HG02840 (cell line): ENCODE measurements around the gene KRT72.

Experiments used
- ATAC-seq: cut with Tn5 transposase; IDR thresholded peaks from one replicate; pipeline ENCODE4 v1.9.1; 2021; ENCODE audit warnings: mild to moderate bottlenecking, moderate library complexity, moderate number of reproducible peaks; ENCODE audit not compliant: unreplicated experiment, low FRiP score

Gene KRT72

DNA sequence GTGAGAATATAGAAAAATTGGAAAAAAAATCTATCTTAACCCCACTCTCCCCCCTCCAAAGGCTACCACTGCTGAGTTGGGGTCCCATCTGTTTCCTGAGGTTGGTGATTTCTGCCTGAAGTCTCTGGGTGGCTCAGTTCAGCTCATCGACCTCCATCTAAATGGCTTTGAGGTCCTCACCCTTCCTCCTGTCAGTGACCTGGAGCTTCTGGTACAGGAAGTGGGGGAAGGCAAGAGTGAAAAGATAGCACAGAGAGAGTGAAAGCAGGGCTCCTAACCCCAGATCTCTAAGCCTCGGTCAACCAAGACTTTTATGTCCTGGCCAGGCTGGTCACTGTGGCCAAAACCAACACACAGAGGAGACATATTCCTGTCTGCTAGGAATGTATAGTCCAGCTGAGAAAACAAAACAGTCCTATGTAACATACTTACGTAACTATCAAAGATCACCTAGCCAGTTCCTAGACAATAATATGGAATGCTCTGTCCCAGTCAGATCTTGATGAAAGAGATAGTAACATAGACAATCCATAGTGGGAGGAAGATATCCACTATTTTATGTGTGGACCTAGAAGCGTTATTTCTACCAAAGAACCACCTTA is 29.4 kb upstream of the KRT72 start:
- ATAC-seq: no peak

DNA sequence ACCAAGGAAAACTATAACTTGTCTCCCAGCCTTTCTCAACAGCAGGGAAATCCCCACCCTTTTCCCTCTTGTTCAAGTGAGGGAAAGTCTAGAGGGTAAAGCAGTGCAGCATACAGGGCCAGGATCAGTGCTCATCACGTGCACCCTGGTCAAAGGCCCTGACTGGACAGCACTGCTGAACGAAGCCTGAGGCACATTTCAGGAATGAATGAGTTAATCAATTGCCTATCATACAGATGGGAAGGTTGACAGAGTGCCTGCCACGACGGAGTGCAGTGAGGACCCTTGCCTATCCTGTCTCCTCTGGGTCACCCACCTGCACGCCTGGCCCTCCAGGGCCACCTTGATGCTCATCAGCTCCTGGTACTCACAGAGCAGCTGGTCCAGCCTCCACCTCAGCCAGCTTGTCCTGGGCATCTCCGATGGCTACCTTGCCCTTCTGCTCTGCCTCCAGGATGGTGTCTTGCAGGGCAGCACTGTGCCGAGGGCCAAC is 28.8 kb upstream of the KRT72 start:
- no peak for ATAC-seq

DNA sequence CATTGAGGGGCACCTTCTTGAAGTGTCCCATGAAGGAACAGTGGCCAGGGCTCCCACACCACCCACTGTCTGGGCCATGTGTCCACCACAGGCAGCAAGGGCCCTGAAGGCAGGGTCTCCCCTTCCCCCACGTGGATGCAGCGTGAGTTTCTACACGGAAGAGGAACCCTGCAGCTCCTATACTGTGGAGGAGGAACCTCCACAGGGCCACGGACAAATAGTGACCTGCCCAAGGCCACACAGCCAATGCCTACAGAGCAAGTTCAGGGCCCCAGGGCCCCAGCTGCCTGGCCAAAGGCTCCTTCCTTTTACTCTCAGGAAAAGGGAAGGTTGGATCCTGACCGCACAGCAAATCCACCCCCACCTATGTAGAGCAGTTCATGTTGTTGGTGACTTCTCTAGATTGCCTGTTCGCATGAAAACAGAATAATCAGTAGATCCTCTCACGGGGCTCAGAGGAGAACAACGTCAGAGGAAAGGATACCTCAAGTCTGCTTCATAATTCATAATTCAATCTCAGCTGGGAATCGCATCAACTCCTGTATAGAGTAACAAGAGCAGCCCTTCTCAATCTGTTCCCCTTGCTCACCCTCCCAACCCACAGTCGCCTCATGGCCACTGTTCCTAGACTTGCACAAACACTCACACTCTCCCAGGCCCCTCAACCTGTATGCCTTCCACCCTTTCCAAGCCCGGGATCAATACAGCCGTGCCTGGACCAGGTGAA is 28.2 kb upstream of the KRT72 start:
- no peak for ATAC-seq

DNA sequence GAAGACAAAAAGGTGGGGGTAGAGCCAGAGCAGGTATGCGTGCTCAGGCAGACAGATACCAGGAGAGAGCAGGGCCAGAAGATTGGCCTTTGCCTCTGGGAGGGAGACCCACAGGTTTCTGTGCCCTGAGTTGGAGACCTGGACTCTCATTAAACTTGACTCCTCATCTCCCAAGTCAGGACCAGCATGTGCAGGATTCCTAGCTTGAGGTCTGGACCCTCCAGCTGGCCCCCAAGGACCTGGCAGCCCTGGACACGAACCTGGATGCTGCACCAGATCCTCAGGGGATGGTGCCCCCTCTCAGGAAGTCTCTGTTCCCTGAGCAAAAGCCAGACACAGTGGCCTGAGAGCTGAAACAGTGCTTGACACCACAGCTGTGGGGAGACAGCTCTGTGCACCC is 27.6 kb upstream of the KRT72 start:
- ATAC-seq: no peak

DNA sequence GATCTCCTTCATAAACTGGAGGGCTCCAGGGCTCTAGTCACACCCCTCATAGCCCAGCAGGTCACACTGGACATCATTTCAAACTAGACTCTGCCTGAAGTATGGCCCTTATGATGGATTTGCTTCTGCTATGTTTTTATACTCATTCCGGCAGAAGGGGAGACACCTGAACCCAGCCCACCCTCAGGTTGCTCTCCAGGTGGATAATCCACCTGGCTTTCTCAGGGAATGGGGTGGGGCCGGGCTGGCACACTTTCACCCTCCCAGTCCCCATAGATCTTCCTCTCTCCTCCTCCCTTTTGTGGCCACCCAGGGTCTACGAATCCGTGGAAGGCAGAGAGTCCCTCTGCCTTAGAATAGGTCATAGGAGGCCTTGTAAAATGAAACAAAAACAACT is 26.8 kb upstream of the KRT72 start:
- no peak for ATAC-seq

DNA sequence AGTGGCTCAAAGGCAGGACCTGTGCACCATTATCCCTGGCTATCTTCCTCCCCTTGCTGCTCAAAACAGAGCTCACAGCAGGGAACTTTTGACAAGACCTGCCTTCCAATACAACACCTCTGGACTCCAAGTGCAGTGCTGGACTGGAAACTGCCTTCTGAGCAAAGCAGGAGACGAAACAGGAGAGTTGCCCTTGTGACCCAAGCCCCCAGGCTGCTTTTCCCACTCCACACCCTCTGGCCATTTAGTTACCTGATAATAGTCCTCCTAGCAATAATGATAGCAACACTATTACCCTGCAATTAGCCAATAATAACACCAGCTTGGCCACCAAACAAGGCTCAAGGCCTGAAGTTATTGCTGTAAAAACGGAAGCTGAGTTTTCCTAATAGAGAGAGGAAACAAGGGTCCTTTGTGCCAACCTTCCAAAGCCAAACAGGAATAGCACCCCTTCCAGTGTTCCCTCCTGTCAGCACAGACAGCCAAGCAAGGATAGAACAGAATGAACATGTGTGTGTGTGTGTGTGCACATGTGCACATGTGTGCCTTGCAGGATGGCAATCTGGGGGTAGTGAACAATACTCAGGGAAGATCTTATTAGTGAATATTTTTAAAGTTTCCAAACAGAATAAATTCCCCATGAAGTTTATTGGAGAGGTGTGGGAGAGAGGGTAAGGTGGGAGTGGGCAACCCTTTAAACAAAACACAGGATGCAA is 26.3 kb upstream of the KRT72 start:
- ATAC-seq: no peak

DNA sequence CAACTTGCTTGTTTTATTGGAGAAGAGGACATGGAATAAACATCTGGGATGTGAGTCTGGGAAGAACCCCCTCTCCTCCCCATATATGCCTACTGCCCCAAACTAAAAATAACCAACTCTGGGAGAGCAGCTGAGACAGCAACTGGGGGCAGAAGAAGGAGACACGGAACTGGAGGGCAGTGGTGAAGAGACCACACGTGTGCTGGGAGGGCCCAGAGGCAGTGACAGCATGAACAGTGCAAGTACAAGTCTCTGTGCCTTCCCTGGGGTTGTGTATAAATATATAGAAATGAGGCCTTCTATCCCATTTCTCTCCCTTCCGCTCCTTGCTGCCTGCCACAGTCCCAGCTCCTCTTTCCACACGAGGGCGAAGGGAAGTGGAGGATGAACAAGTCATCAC is 21.1 kb upstream of the KRT72 start:
- no peak for ATAC-seq

DNA sequence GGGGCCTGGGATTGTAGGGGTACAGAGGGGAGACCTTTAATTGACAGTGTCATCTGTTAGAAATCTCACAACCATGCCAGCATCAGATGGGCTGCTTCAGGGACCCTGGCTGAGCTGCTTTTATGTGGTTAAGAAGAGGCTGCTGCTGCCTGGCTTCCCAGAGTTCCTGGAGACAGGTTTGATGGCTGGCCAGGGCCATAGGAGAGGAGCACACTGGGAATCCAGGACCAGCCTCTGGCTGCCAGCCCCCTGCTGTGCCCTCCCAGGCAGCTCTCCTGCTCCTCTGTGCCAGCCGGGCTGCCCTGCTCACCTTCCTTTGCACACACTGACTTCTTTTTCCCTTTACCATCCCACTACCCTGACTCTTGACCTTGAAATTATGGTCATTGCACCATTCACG is 17.6 kb upstream of the KRT72 start:
- no peak for ATAC-seq

DNA sequence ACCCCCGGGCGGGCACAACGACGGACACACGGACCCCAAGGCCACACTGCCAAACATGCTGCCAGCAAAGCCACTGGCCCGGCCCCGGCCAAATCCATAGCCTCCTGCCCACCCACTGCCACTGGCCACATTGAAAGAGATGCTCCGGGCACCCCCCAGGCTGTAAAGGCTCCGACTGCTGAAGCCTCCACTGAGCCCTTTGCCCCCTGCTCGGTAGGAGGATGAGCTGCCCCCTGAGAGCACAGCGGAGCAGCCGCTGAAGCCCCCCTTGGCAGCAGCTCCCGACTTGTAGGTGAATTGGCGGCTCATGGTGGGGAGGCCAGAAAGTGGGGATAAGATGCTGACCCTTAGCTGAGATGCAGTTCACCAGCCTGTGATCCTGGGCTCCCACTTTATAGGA is 17.0 kb upstream of the KRT72 start, which contains the start of gene KRT73:
Gene KRT73, minus strand, starts transcription at position 344 of the 400 bp plus-strand sequence. Its CDS starts 35 bp downstream, at position 309.
- ATAC-seq: no peak

DNA sequence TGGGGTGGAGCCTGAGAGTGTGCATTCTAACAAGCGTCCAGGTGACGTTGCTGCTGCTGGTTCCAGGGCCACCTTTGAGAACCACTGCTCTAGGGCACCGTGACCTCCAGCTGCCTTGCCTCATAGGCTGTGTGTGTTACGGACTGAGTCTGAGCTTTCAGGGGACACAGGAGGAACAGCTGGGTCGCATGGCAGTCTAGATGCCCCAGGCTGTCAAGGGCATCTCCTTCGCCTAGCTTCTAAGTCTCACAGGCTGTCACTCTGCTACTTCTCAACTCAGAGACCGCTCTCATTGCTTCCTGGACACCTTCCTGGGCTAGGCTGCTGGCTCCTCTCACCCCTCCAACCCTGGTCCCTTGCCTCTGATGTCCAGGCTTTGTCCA is 16.1 kb upstream of the KRT72 start:
- no peak for ATAC-seq

DNA sequence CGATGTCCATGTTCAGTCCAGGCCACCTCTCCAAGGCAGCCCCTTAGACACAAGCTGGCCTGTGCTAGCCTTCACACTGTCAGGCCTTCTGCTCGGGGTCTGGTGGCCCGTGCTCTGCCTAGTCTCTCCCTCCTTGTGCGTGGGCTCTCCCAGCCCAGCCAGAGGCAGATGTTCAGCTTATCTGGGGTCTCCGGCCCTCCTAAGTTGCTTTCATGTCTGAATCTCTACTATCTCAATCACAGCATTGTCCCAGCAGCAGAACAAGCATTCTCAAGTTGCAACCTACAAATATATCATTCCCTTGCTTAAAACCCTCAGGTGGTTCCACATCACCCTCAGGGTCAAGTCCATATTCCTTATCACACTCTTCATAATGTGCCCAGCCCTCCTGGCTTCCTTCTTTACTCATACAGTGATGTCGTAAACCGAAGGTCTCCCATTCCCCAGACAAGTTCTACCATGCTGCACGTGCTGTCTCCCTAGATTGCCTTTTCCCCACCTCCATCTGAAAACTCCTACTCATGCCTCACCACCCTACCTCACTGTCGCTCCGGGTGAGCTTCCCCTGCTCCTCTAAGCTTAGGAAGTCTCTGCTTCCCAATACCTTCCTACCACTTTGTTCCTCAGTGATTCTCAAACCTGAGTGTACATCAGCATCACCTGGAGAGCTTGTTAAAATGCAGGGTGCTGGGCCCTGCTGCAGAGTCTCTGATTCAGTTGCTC is 15.6 kb upstream of the KRT72 start:
- ATAC-seq: no peak

DNA sequence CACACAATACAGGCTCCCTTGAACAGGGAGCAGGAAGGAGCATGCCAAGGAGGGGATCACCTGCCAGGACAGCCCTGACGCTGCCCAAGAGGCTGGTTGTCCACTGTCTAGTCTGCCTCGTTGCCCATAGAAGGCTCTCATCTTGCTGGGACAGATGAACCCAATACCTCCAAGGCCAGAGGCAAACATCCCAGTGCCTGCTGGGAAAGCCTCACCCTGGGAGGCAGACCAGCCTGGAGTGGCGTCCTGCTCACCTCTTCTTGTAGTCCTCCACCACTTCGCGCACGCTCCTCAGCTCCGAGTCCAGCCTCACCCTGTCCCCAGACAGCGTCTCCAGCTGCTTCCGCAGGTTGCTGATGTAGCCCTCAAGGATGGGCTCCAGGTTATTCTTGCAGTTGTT is 14.6 kb upstream of the KRT72 start:
- no peak for ATAC-seq

DNA sequence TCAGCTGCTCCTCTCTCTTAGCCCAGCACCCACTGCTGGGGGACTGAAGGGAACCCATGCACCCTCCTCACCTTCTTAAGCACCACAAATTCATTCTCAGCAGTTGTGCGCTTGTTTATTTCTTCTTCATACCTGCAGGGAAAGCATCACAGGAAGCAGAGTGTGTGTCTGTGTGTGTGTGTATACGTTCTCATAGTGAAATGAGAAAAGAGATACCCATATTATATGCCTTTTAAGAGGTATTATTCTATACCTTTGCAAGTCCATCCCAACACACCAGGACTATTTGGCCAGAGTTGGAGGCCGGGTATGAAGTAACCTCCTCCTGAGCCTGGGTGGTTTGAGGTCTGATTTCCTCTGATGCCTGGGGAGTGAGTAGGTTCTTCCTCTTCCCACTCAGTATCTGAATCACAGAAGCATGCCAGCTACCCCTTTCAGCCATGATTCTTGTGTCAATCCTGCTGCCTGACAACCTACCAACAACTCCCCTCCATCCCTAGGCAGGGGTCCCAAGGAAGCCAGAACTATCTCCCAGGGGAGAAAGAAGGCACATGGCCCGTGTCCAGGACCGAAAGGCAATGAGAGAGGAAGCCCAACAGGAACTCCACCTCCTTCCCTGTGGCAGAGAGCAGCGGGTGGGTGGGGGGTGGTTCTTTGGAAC is 14.1 kb upstream of the KRT72 start:
- no peak for ATAC-seq

DNA sequence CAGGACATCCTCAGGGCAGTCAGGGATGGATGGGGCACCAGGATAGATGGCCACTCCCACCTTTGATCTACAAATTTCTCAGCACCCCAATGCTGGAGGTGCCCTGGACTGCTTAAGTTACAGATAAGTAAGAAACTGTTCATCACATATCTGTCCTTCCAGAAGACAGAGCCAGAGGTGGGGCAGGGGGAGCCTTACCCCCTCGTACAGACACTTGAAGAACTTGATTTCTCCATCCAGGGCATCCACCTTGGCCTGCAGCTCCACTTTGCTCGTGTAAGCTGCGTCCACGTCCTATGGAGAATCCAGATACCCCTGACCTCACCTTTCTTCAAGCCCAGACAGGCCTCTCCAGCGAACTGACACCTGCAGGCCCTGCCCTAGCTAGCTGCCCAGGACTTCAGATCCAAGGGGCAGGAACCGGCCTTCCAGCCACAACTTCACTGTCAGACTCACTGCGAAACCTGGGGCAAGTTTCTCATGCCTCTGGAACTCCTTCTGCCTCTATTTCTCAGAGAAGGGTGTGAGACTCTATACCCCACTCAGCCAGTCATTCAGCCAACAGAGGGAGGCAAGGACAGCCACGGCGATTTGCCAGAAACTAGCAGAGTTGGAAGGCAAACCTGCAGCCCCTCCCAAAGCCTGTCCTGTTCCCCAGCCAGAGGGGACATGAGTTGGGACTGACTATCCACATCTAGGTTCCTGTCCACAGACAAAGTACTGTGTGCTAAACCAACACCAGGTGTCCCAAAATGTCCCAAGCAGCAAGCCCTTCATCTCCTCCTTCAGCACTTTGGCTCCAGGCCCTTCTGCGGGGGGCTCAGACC is 13.3 kb upstream of the KRT72 start:
- no peak for ATAC-seq

DNA sequence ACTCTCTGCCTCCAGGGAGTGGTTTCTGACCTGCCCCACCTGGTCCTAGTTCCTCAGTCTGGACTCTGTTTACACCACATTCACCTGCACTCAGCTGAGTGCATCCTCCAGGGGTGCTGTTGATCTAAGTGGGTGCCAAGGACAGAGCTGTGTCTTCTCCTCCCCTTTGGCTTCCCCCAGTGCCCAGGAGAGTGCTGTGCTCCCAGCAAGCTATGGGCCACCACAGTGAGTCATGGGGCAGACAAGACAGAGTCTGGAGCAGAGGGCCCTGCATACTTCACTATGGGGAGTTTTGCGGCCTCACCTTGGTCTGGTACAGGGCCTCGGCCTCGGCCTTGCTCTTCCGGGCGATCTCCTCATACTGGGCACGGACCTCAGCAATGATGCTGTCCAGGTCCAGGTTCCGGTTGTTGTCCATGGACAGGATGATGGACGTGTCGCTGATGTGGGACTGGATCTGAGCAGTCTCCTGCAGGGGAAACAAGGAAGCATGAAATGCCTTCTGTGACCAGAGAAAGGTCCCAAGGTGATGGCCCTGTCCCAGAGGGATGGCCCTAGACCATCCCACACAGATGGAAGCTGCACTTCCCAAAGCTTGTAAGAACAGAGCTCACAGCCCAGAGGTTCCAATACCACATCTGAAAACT is 12.2 kb upstream of the KRT72 start:
- ATAC-seq: no peak

DNA sequence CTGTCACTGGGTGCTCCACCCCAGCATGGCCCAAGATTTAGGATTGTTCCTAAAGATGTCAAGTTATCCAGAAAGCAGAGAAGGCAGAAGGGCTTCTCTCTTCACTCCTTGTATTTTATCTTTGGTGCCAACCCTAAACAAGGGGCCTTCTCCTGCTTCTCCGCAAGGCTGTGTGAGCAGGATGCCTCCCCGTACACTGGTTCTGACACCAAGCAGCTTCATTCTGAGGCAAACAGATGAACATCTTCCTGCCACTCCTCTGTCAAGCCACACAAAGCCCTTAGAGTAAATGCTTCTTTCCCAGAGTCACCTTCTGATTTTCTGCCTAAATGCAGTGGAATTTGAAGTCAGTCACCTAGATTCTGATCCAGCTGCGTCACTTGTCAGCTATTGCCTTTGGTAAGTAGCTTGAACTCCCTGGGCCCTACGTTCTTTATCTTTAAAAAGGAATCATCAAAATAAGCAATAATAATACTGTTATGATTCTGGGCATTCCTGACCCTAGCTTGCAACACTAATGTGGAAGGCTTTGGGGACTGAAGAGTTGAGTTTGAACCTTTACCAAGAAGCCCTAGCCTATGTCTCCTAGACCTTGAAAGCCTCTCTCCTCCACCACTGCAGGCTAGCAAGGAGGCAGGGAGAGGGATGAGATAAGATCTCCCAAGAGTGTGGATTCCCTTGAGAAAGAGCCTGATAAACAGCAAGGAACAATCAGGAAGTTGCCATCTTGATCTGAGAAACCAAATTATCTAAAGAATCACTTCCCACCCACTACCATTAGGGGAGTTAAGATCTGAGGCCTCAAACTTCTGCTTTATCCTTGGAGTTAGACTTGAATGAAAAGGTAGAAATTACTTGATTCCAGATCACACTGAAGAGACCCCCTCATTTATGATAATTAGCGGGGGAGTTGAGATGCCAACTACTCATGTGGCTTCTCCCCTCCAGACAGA is 11.4 kb upstream of the KRT72 start:
- ATAC-seq: no peak

DNA sequence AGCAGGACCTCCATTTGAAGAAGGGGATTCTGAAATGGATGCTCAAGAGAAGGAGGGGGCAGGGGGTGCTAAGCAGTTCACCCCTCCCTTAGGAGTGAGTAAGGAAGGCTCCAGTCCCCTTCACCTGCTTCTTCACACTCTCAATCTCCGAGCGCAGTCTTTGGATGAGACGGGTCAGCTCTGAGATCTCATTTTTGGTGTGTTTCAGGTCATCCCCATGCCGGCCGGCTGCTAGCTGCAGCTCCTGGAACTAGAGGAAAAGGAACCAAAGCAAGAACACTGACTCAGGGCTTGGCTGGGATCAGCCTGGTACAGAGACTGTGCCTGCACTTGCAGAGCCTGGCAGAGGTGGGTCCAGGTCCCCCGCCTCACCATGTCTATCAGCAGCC is 9.8 kb upstream of the KRT72 start:
- ATAC-seq: no peak
